Measurements from ENCODE around the gene AP2B1.

The AP2B1 gene

DNA sequence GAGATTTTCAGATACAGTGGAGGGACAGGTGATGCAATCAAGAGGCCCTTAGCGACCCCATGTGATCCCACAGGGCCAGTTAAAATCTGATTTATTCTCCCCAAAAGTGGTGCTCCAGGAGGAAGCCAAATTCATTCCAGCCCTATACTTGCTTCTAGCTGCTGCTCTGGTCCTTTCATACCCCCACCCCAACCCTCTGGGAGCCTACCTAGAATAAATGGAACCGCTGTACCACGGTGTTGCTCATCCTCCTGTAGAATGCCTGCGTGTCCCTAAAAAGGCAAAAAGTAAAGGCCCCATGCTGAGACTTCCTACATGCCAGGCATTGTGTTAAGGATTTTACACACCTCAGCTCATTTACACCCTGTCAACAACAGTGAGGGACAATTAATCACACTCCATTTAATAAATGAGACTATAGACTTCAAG is 142.3 kb downstream of the AP2B1 start:
- DNase-seq: no peak

DNA sequence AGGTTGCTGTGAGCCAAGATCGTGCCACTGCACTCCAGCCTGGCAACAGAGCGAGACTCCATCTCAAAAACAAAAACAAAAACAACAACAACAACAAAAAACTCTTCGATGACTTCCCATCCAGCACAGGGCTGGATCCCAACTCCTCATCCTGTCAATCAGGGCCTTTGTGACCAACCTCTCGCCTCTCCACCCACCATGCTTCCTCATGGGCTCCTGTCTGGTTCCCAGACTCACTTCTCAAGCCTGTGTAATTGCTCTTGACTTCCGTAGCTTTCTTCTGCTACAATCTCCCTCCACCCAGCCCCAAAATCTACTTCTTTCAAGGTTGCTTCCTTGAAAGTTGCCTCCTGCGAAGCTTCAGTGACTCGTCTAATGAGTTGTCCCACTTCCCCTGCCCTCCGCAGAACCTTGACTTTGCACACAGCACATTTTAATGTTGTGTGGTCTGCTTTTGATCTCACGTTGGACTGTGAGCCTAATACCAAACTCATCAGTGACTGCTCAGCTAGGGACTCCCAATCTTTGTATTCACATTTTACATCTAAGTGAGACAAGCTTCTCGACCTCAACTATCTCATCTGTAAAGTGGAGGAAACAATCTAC is 143.4 kb downstream of the AP2B1 start:
- DNase-seq: no peak

DNA sequence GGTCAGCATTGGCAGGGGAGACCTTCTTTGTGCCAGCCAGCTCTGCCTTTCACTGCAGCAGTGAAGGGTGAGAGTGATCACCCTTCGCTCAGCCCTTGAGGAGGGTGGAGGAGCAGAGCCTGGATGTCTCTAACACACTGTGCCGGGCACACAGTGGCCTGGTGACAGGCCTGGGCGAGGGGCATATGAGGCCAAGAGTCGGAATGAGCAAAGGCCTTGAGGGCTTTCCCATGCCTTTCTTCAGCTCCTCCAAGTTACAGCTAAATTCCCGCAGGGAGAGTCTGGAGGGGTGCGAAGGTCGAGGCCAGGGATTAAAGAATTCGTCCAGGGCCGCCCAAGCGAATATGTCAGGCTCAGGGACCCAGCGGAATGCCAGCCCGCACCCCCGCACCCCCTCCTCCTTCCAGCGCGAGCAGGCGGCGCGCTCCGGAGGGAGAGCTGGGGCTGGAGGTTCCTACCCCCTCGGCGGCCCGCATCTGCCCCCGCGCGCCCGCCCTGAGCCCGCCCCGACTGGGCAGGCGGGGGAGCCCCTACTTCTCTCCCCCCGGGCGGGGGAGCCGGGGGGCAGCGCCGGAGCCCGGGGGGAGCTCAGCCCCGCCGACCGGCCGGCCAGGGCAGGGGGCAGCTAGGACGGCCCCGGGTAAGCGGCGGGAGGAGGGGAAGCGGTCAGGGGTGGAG is 144.3 kb downstream of the AP2B1 start, which contains the start of gene RASL10B:
TSS of gene RASL10B (plus strand) at position 401 of the 678 bp plus-strand sequence. CDS start 3,546 bp downstream, outside the sequence.
- peak; percentile 59 for DNase-seq

DNA sequence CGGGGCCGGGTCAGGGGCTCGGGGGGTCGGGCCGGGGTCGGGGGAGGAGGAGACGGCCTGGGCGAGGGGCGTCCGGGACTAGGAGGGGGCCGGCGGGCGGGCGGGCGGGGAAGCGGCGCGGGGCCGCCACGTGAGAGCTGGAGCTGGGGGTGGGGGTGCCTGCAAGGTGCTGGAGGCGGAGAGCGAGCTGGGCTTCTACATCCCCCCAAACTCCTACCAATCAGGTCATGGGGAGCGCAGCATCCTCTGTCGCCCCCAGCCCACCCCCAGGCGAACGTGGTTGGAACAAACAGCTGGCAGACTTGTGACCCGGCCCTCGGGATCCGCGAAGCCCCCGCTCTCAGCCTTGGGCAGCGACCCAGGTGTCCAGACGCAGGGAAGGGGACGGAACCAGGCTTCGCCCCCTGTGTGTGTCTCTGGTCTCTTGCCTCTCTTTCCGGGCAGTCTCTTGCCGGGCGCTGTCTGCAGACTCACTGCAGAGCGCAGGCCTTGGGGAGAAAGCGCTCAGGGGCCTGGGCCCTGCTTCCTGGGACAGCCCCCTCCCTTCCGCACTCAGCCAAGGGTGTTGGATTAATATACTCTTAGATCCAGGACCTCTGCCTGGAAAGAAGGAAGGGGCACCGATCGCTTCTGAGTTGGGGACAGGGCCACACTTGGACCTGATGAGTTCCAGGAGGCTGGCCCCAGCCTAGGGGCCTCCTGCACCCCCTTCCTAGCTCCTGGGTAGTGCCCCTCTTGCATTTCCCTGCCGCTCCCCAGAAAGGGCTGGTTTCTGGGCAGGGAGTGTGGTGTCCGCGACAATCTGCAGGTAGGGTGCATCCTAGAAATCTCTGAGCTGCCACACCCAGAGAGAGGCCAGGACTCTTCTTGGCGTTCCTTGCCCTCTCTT is 145.0 kb downstream of the AP2B1 start:
- DNase-seq: peak; percentile 47

DNA sequence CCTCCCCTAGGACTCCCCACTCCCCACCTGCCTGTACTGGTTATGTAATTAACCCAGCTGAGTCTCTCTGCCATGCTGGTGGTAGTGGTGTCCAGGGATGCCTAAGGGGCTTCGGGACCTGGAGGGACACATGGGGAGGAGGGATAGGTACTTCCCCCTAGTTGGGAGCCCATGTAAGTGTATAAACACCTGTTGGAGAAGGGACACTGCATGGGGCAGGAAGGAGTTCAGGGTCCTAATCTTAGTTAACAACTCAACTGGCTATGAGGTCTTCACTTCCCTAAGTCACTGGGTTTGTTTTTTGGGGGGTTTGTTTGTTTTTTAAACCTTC is 145.6 kb downstream of the AP2B1 start:
- no peak for DNase-seq

DNA sequence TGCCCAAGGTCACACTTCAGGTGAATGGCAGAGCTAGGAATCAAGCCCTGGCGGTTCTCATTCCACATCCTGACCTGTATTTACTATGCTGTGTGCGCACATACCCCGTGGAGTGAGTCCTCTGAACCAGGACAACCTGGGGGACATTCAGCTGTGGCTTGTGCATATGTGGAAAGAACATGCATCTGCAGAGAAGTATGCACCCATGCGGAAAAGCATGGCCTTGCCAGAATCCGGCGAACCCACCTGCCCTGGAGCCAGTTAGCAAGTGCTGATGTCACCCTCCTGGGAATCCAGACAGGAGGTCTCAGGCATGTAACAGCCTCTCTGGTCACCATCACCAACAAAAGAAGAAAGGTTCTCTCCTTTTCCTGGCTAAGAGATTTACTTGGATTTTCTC is 146.2 kb downstream of the AP2B1 start:
- no peak for DNase-seq

DNA sequence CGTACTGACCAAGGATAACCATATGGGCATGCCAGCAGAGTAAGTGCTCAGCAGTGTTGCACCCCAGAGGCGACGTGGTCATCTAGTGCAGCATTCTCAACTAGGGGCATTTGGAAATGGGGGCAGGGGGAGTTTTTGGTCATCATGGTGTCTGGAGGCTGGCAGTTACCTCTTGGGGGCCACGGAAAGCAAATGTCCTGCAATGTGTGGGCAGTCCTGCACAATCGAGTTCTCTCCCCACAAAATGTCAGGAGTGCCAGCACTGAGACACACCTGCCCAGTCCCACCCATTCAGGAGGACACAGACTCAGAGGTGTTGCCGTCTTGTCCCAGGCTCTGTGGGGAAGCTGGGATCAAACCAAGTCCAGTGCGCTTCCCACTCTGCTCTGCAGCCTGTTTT is 147.3 kb downstream of the AP2B1 start:
- DNase-seq: no peak

DNA sequence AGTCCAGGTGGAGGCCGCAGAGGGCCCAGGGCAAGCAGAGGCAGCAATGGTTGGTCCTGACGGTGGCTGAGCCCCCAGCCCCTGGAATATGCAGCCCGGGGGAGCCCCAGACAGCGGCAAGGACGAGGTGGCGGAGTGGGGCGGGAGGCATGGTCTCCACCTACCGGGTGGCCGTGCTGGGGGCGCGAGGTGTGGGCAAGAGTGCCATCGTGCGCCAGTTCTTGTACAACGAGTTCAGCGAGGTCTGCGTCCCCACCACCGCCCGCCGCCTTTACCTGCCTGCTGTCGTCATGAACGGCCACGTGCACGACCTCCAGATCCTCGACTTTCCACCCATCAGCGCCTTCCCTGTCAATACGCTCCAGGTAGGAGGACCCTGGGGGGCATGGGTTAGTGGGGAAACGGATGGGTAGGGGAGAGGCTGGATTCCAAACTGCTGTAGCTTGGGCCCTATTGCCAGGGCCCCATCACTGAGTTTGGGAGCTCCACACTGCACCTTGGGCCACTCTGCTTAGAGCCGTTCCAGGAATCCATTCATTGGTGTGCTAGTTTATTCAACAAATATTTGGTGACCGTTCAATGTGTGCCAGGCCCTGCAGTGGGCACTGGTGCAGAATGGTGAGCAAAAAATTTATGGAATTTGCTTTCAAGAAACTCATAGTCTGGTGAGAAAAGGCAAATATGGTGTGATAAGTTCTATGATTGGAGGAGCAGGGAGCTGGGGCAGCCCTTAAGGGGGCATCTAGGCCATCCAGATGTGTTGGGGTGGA is 148.1 kb downstream of the AP2B1 start:
- DNase-seq: no peak

DNA sequence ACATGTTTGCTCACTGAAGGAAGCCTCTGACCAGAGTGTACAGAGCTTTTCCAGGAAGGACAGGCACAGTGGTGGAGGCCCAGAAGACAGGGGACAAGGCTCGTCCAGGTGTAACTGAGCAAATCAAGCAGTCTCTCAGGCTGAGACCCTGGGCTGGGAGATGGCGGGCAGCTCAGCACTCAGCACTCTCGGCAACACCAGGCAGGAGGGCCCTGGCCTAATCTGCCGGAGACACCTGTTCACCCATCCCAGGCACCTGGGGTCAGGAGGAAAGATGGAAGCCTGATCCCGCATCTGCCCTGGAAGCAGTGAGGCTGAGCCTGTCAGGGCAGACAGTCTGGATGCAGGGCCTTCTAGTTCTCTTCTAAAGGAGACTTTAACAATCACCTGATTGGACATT is 149.1 kb downstream of the AP2B1 start:
- DNase-seq: no peak

DNA sequence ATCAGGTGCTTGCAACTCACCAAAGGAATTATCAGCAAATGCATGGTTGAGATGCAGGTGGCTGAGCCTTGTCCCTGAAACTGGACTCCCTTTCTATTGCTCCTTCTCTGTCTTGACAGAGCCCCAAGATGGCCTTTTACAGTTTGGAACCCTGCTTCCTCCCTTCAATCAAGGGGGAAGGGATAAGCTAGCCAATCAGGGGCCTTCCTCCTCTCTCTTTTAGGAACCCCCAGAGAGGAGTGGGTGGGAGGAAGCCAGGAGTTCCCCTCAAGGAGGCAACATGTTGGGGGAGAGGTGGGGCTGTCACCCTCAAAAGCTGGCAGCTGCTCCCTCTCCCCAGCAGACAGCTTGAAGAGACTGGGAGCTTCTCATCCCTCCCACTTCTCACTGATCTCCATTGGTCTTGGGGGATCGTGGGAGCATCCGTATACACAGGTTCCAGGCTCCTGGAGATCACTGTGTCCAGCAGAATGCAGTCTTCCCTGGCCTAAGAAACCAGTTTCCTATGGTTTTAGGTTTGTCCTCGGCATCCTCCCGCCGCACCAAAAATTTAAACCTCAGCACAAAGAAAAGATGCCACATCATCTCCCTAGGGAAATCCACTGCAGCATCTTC is 151.5 kb downstream of the AP2B1 start:
- DNase-seq: no peak

DNA sequence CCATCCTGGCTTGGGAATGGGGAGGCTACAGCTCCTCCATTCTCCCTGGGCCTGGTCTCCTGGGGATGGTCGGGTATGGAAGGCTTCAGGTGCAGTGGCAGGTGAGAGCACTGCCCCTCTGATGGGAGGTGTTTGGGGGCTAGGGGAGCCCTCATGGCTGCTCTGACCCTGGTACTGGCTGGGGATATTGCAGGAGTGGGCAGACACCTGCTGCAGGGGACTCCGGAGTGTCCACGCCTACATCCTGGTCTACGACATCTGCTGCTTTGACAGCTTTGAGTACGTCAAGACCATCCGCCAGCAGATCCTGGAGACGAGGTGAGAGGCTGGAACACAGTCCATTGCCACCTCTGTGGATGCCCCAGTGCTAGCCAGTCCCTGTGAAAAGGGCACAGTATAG is 153.1 kb downstream of the AP2B1 start:
- no peak for DNase-seq

DNA sequence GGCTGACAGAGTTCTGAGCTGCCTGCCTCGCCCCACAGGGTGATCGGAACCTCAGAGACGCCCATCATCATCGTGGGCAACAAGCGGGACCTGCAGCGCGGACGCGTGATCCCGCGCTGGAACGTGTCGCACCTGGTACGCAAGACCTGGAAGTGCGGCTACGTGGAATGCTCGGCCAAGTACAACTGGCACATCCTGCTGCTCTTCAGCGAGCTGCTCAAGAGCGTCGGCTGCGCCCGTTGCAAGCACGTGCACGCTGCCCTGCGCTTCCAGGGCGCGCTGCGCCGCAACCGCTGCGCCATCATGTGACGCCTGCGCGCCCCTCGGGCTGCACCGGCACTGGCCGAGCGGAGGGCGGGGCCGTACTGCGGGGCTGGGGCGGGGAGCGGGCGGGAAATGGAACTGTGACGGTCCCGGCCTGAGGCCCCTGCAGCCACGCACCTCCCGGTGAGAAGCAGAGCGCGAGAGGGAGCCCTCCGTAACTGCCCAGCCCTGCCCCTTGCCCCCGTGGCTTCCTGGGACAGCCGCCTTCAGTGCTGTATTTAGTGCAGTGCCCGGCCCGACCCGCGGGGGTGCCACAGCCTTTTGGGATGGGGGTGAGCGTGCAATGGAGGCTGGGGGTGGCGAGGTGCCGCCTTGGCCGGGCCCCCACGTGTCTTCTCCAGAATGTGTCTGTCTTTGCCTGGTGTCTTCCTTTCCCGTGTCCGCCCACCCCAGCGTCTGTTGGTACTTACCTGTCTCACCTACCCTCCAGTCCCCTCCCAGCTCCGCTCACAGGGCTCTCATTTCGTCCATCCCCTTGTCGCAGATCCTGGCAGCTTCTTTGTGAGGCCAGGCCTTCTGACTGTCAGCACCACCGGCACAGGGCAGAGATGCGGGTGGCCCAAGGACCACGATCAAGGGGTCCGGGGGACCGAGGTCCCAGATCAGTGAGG is 154.1 kb downstream of the AP2B1 start:
- no peak for DNase-seq

DNA sequence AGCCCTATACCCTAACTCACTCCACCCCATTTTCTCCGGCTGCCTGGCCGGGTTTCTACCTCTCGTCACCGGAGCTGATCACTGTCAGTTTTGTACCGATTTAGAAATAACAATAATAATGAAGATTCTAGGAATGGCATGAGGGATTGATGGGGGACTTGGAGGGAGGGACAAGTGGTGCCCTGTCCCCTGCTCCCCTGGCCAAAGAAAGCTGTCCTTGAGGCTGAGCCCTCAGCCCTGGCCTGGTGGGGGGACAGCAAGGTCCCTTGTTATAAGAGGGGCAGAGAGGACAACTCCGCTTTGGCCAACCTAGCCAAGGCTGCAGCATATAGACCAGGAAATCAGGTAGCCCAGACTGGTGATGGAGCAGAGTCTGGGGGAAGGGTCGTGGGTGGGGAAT is 155.4 kb downstream of the AP2B1 start:
- no peak for DNase-seq

DNA sequence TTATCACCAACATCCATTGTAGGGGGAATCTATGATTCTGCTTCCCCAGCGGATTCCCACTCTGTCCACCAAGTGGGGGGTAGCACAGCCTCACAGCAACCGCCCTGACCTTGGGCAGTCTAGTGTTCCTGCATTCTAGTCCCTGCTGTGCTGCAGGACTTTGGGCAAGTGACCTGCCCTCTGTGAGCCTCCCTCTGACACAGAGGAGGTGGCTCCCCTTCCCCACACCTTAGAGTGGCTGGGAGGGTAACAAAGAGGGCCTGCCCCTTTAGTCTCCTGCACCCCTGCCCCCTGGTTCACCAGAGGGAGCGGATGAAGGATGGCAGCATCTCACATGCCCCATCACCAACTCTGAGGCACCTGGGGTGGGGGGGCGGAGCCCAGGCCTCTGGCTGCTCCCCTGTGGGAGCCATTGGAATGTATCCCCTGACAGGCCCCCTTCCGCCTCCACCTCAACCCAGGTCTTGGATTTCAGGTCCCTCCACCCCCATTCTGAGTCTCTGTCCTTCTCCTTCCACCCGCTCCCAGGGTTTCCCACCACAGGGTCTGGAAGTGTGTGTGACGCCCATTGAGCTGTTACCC is 155.9 kb downstream of the AP2B1 start:
- DNase-seq: no peak

DNA sequence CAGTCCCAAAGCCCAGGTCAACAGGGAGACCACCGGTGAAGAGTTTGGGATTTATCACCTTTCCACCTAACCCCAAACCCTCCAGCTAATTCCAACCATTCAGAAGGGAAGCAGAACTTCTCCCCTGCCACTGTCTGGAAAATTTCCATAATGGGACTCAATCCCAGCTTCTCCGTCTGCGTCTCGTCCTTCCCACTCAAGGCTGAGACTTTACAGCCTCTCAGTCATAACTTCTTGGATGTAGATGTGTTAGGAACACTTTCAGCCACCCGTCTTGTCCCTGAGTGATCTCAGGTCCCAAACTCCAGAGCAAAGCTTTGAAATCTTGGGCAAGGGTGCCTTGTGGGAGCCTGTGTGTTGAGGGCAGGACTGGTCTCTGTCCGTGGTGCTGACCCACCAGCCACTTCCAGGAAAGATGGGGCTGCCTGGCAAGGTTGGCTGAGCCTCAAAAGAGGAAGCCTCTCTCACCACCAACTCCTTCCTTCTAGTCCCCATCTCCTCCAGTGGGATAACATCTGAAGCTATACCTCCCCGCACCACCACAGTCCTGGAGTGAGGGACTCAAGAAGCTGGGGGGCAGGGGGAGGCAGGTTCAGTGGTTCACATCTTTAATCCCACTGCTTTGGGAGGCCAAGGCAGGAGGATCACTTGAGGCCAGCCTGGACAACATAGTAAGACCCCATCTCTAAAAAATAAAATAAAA is 156.7 kb downstream of the AP2B1 start:
- no peak for DNase-seq

DNA sequence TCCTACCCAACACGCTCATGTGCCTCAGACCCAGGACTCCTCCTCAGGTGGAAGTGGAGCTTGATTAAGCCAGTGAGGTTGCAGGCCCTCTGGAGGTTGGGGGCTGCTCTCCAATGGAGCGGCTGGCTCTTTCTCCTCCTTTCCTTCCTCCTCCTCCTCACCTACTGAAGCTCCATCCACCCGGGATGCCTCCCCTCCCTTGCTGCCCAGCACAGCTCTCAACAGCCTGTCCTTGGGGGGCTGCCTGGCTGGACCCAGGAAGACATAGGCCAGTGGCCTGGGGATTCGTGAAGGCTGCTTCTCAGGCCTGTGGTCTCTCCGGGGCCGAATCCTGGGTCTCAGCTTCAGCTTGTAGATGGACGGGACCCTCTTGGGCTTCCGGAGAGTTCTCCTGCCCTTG is 157.7 kb downstream of the AP2B1 start:
- DNase-seq: no peak

DNA sequence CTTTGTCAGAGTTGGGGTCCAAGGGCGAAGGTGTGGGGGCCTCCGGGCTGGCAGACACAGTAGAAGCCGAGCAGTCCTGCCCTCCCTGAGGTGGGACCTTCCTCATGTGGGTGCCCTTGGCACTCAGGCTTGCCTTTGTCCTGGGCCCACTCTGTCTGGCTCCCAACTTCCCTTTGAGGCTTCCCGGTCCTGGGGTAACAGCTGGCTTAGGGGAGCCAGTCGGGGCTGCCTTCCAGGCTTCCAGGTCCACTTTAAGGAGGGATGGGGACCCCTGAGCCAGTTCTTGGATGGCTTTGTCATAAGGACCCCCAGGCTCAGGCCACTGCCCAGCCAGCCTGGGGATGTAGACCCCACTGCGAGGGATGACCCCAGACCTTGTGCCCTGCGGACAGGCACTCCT is 158.1 kb downstream of the AP2B1 start:
- DNase-seq: no peak

DNA sequence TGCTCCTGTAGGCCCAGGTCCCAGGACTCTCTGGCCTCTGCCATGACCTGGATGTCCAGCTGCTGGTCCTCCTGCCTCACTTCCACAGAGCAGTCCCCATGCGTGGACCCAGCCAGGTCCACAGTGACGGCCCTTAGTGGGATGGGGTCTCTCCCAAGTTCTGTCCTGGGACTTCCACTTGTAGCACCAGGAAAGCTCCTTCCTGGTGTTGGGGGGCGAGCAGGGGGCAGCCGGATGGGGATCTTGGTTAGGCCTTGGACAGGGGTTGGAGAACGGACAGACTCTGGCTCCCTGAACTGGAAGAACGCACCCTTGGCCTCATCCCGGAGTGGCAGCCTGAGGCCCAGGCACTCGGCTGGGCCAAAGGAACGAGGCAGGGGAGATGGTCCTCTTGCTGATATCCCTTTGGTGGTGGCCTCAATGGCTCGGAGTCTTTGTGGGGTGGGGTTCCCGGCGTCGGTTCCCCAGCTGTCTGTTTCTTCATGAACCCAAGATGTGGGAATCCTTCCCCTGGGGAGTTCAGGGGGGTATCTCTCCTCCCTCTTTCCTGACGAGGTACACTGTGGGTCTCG is 158.7 kb downstream of the AP2B1 start:
- no peak for DNase-seq

DNA sequence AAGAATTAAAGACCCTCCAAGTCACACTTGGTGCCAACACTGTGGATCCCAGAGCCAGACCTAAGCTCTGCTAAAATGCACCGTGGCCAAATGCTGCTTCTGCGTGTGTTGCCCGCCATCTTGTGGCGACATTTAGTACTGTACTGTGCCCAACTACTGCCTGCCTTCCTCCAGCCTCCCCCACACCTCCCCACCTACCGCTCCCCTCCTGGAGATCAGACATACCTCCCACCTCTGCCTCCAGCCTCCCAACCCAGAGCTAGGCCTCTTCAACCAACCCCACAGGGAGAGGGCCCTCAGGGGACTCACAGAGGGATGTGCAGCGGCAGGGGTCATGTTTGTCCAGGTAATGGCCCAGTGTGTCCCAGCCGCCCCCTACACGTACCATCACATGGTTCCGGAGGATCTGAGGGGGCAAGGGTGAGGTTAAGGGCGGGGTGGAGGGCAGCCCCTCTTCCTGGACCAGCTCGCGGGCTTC is 160.5 kb downstream of the AP2B1 start:
- DNase-seq: peak; percentile 56
